HS-27A (cell line): ENCODE measurements around the gene SUCO.
A peak's percentile ranks its signal among the peaks of the same experiment; 100 is the strongest.
"Not testable (repeated sequence)": the region's sequence is repeated elsewhere in the genome, so short reads cannot be mapped to it uniquely, and the experiment has no call there.

Source experiments
- DNase-seq: peaks from one replicate; pipeline ENCODE4 v3.0.0-alpha.2; 2012; ENCODE audit warnings: low read depth, missing footprints

Gene SUCO

DNA sequence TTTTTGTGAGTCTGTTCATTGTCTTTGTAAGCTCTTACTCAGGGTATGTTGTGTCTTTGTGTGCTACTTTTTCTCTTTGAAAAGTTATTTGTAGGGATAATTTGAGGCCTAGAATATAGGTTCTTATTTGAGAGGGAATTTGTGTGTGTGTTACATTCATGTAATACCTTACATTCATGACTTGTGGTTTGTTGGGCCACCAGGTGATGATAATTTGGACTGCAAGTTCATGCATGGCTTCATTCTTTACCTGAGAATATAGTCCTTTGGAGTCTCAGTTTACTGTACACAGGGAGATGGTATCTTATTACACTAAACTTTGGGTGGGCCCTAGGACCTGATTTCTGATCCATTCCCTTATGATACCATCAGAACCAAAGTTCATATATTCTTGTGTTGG is 74.2 kb downstream of the SUCO start:
- DNase-seq, result no peak

DNA sequence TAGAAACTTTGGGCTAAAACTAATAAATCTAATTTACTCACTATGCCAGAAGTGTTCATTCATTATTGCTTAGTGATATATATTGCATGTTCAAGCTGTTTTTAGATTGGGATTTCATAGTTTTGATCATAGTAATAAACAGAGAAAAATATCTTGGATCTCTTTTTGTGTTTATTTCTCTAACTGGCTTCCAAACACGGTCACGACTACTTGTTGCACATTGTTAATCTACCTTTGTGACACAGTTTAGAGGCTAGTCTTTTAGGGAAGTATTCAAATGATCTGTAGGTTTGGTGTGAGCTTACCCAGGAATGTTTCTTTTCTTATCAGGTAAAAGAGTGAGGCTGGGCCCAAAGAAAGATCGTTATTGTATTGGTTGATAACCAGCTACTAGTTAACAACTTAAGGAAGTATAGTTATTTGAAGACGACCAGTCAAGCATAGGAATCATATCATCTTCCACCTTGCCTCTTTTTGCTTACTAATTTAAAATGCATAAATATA is 75.2 kb downstream of the SUCO start:
- no peak for DNase-seq

DNA sequence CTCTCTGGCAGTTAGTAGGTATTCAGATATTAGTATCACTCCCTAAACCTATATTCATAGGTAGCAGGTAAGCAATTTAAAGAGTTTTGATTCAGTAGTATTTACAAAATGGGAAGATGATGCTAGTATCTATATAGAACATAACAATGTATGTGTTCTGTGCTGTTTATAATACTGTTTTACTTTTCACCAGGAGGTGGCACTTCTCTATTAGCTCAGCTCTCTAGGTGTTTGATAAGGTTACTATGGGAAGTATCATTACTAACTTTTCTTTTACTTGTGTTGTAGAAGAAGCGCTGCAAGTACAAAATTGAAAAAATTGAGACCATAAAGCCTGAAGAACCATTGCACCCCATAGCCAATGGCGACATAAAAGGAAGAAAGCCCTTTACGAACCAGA is 76.6 kb downstream of the SUCO start:
- DNase-seq, result no peak

DNA sequence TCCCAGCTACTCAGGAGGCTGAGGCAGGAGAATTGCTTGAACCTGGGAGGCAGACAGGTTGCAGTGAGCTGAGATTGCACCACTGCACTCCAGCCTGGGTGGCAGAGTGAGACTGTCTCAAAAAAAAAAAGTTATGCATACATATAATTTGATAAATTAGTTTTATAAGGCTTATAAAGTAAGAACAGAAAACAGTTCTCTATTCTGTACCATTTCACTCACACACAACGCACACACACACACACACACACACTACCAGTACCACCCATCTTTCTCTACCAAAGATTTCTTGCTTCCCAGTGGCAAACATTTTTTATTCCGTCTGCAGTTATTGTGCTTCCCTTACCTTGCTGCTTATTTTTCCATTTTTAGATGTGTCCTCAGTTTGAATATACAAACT is 79.5 kb downstream of the SUCO start:
- DNase-seq, result no peak

DNA sequence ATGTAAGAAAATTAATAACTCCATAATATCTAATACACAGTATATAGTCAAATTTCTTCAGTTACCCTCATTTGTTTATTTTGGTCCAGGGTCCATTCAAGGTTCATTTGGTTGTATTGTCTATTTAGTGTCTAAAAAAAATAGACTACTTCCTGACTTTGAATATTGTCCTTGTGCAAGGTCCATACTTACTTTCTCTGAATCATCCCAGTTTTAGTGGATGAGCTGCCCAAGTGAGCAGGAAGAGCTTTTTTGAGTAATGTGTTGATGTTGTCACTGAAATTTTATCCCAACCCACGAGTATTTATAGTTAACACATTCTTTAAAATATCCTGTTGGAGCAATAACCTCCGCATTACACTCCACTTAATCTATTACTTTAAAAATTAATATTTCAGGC is 80.3 kb downstream of the SUCO start:
- DNase-seq, result no peak

DNA sequence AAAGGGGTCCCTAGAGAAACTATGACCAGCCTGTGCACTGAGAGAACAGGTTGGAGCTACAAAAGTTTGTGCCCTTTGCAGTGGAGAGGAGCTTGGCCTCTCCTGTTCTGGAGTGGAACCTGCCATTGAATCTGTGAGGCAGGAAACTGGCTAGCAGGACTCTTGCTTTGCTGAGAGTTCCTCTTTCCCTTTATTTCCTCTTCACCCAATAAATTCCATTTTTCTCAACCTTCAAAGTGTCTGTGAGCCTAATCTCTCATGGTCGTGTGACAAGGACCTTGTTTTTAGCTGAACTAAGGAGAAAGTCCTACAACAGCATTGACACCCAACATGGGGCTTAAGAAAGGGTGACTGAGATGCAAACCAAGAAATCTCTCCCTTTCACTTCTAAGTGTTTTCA is 83.2 kb downstream of the SUCO start:
- DNase-seq, result no peak

DNA sequence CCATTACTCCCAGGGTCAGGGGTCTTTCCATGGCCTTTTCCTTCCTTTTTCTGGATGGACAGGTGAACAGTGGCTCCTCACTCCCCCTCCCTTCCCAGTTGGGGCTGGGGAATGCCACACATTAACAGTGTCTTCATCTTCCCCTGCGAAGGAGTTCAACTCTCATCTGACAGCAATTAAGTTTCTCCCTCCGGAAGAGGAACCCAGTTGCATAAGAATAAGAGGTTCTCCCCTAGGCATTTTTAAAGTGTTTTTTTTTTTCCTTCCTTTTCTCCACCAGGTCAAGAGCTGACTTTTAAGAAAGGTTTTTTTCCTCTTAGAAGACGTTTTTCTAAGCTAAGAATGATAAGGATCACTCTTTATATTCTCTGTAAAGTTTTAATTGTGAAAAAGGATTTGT is 83.7 kb downstream of the SUCO start:
- DNase-seq, result no peak

DNA sequence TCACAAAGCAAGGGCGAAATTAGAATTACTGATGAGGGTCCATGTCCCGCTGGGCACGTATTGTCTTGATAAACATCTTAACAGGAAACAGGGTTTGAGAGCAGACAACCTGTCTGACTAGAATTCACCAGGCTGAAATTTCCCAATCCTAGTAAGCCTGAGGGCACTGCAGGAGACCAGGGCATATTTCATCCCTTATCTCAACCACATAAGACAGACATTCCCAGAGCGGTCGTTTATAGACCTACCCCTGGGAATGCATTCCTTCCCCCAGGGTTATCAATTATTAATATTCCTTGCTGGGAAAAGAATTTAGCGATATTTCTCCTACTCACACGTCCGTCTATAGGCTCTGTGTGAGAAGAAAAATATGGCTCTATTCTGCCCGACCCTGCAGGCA is 87.7 kb downstream of the SUCO start:
- not testable (repeated sequence) for DNase-seq

DNA sequence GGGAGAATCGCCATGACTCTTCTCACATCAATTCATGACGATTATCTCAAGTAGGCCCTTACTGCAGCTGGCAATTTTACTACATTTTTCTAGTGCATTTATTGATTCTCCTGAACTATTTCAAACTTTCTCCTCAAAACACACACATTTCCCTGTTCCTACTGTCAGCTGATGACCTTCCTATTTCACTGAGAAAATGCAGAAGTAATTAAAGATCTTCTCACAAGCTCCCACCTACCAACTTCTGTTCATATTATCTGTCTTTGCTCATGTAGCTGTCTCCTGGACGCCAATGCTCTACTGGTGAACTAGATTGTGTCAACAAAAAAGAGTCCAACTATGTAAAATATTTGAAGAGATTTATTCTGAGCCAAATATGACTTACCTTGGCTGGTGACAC is 89.6 kb downstream of the SUCO start:
- DNase-seq, result no peak

DNA sequence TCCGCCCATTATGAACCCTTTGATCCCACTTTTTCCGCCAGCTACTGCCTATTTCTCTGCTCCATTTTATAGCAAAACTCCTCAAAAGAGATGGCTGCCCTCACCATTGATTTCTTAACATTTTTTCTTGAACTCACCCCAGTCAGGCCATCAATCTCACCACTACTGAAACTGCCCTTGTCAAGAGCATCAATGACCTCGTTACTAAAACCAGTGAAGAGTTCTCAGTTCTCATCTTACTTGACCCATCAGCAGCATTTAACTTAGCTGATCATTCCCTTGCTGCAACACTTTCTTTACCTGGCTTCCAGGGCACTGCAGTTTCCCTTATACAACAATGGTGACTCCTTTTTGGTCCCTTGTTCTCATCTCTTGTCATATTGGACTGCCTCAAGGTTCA is 90.8 kb downstream of the SUCO start:
- DNase-seq, result no peak

DNA sequence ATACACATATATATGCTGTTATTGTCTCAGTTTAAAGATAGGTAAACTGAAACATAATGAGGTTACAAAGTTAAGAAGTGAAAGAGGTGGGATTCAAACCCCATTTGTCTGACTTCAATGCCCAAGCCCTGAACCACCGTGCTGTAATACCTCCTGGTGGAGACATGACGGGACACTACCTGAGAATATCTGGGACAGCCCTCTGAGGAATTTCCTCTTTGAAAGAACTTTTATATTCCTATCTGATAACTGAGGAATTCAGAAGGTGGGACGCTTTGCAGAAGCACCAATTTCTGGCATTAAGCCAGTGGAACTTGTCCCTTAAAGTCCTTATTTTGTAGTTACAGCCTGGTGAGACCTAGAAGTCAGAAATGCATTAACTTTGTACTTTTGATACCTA is 93.9 kb downstream of the SUCO start:
- no peak for DNase-seq

DNA sequence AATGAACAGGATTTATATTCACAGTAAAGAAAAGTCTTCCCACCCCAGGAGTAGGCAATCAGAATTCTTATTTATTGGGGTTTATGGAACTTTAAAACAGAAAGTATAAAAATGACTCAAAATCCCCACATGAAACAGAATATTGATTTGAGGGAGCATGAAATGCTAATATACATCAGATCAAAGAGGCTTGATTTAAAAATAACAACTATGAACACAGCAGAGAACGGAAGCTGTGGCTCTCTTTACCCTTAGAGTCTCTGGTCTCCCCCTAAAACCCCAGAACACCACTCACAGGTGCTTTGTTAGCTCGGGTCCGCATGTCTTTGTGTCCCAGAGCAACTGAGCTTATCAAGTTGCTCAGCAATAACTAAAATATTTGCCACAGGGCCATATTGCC is 94.8 kb downstream of the SUCO start:
- no peak for DNase-seq

DNA sequence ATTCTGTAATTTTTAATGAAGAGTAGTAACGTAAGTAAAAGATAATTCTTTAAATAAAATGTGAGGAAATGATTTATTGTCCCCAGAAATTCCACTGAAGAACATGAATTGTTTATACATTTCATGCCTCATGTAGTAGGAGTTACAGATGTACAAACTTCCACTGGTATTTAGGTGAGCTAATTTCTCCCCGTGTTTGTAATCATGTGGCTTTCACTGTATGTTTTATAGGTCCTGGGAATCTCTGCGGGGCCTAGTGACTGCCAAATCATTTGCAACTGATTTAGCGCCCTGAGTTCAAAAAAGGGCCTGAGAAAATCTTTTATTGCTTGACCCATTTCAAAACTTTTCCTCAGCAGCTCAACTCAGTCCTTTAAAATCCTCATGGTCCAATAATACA is 95.5 kb downstream of the SUCO start:
- DNase-seq, result no peak

DNA sequence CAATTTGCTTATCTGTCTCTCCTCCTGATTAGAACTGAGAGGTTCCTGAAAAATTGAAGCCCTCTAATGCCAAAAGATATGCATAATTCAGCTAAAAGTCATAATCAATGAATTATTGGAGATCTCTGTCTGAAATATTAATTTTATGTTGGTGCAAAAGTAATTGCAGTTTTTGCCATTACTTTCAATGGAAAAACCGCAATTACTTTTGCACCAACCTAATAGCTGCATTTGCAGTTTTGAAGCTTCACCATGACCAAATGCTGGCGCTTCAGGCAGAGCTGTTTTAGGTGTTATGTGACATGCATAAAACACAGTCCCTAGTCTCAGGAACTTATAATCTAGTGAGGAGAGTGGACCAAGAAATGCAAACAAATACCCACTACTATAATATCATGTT is 96.2 kb downstream of the SUCO start:
- DNase-seq, result no peak

DNA sequence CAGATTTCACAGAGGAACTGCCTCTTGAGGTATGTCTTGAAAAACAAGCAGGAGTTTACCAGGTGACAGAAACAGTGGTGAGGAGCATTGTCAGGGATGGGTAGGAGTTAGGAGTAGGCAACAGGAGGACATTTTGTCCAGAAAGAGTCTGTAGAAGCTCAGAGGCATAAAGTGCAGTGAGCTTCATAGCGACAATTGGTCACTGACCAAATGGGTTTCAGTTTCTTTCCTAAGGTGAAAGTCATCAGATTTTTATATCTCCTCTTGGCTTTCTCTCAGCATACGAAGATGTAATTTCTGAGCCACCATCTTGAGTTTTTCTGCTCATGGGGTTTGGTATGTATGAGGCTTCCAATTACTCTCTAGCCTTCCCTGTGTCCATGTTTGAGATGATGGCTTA is 96.7 kb downstream of the SUCO start:
- no peak for DNase-seq

DNA sequence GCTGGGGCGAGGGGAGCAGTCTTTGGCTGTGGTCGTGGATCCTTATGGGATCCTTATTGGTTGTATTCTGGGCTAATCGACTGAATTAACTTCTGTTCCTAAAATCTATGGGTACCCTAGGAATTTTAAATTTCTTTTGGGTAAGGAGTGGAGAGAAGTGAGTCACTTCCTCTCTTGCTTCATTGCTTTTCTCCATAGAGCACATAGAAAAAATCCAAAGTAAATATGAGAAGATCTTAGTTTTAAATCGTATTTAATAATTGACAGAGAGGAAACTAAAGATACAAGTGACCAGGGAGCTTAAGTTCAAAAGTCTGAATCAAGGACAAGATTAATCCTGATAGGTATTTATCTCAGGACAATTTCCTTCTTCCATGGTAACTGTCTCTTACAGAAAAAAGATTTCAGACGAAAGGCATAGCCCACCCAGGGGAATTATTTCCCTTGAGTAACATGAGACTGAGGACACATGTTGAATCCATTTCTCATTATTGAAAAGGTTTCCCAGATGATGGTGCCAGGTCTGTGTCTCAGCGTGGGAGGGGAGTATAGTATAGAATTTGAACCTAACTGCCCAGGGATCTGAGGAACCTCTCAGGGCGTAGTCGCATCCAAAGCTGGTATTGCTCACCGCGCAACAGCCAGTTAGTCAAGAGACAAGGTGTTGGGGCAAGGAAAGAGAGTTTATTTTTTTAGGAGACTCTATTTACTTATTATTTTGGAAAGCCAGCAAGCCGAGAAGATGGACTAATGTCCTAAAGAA is 97.3 kb downstream of the SUCO start:
- no peak for DNase-seq

DNA sequence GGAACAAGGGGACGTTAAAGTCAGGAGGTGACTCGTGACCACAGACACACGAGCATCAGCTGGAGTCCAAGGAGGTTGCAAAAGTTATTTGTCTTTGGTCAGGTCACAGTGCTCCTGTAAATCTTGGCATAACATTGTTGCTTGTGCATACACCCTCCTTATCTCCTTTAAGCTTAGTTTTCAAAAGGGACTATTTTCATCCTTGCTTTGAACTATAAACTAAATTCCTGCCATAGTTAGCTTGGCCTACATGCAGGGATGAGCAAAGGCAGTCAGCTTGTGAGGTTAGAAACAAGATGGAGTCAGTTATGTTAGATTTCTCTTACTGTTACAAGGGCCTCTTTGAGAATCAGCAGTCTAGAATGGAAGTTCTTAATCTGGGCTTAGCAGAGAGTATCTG is 97.9 kb downstream of the SUCO start:
- no peak for DNase-seq

DNA sequence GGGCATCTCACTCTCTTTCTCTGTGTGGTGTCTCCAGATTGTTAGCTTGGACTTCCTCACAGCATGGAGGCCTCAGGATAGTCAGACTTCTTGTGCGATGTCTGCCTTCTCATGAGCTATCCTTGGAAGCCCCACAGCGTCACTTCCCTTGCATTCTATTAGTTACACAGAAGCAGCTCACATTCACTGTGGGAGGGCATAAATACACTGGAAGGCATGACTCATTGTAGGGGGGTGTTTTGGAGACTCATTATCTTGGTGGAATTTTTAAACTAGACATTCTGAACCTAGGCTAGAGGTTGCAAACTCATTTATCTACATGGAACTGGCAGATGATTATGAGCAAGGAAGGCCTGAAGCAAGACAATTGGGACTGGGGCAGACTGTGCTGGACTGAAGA is 104.6 kb downstream of the SUCO start:
- DNase-seq, result no peak

DNA sequence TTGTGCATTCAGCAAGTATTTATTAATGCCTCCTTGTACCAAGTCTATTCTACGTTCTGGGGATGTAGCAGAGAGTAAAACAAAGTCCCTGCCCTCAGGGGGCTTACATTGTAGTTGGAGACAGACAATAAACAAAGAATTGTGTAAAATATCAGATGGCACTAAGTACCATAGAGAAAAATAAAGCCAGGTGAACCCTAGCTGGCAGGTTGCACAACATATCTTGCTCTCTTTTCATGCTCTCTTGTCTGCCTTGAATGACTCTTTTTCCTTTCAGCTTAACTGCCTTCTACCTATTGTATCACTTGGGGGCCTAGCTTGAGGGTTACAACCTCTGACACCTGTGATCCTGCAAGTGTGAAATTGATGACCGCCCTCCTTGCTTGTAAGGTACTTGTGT is 105.3 kb downstream of the SUCO start:
- DNase-seq, result no peak

DNA sequence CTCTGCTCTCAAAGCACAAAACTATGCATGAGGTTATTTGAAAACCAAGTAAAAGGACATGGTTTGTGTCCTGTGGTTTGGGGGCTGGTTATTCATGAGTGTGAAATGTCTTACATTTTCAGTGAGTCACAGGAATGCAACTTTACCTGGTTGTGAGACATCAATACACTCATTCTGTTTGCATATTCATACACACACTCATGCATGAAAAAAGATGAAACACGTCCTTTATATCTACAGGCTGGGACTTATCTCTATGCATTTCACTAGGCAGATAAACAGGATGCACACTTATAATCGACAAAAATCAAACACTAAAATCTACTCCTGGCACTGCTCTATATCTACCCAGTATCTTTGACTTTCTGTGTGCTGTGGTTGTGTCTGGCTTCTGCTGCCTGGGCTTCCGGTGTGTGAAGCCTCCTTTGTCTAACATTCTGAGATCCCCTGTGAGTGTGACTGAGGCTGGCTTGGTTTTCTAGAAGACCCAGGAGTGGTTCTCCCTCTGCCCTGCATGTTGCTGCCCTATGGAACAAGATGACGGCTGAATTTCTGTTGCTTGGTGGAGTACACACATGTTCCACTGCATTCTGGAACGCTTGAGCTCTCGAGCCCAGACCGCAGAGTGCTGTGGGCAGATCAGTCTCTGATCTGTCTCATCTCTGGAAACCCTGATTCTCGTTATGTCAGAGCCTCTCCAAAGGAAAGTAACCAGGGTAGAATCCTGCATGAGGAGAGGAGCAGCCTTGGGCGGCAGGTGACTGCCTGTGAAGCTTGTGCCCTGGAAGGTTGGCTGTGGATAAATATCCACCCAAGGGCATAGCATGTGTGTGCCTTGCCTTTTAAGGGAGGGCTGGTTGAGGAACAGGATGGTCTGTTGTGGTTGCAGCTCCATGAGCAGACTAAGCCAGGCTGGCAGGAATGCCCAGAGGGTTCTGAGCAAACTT is 106.2 kb downstream of the SUCO start:
- peak; percentile 85 for DNase-seq

DNA sequence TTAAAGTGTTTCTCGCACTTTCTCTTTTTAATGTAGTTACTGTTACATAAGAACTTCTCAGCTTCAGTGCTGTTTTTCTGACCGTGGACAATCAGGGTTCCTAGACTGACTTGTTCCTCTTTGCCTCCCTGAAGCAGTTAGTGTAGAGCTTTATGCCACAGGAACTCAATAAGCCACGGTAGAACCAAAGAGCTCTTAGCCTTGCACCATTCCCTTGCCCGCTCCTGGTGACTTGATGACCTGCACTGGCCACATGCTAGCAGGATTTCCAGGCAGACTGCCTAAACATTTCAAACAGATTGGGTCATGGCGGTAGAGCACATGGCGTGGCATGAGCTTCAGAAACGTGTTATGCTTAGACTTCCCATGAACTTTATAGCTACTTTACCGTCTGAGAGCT is 107.2 kb downstream of the SUCO start:
- no peak for DNase-seq

DNA sequence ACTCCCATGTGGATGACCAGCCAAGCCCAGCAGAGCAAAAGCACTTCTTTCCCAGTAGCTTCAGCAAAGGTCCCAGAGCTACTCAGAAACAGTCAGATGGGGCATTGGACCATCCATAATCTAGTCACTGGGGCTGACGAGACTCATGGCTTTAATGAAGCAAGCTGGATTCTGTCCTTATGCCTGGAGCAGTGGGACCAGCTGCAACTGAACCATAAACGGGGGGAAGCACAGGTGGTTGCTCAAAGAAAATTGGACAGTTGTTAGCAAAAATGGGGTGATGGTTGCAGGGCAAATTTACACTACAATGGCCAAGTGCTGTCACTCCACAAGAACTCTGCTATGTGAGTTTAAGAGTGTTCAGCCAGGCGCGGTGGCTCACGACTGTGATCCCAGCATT is 108.5 kb downstream of the SUCO start:
- no peak for DNase-seq

DNA sequence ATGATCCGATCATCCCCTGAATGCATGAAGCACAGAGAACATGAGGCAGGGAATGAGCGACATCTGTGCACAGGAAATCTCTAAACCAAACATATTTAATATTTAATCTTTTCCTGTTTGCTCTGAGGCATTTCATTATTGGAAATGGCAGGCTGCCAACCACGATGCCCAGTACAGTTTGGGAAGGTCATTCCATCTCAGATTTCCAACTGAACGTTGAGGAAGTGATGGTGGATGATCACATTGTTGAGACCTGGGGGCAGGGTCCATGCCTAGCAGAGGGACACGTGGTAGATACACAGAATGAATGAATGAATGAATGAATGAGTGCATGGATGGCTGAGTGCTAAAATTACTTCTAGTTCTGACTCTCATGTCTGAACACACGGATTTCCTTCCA is 110.0 kb downstream of the SUCO start:
- no peak for DNase-seq
